ENCODE data around the gene THBS3. TPM values are rescaled to one million over a fixed set of nuclear protein-coding genes. Genes with fewer than 3 reads are reported as not detected.
"Not testable (repeated sequence)": the region's sequence is repeated elsewhere in the genome, so short reads cannot be mapped to it uniquely, and the experiment has no call there.

The THBS3 gene
- total RNA-seq, 1 experiment from 2014 or later, result 11.0 TPM

DNA sequence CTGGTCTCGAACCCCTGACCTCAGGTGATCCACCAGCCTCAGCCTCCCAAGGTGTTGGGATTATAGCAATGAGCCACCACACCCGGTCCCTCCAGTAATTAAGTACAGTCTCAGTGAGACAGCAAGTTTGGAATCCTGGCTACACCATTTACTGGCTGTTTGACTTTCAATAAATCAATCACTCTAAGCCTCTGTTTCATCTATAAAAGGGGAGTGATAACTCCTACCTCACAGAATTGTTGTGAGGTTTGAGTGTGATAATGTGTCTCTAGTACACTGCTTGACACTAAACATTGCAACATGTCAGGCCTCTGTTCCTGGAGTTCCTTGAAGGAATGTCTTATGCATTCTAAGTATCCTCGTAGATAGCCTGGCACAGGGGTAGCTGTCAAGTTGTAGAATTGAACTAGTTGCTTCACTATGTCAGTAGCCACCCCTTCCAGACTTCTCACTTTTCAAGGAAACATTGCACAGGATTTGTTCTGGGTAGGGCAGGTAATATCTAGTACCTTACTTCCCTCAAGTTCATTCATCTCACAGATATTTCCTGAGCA lies 35.2 kb upstream of the THBS3 start:
- peaks cover 11% of the 10 kb centered on the region for H3K36me3 ChIP-seq
- no peak for DNase-seq
- peak overlapping the region; percentile 82 for H3K4me3 ChIP-seq
- H3K27me3 ChIP-seq, result no peaks in the 10 kb centered on the region
- H3K9me3 ChIP-seq, result no peaks in the 10 kb centered on the region

DNA sequence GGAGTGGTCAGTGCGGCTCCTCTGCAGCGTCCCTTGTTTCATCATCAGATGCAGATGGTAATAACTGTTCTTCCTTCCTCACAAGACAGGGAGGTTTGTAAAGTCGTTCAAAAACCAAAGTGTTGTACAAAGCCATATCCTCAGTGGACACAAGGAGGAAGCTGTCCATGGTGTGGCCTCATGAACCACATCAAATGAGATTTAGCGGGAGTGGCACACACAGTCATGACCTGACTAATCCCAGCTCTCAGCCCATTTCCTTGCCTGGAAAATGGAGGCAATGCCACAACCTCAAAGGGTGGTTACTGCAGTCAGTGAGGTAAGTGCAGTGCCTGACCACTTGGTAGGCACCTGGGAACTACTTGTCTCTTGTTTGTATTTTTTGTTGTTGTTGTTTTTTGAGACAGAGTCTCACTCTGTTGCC lies 34.2 kb upstream of the THBS3 start:
- Histone ChIP-seq H3K27me3 (no peaks in the 10 kb centered on the region), H3K9me3 (no peaks in the 10 kb centered on the region), H3K4me3 (no peak overlapping the region), H3K36me3 (peaks cover under 1% of the 10 kb centered on the region)
- DNase-seq, result no peak

DNA sequence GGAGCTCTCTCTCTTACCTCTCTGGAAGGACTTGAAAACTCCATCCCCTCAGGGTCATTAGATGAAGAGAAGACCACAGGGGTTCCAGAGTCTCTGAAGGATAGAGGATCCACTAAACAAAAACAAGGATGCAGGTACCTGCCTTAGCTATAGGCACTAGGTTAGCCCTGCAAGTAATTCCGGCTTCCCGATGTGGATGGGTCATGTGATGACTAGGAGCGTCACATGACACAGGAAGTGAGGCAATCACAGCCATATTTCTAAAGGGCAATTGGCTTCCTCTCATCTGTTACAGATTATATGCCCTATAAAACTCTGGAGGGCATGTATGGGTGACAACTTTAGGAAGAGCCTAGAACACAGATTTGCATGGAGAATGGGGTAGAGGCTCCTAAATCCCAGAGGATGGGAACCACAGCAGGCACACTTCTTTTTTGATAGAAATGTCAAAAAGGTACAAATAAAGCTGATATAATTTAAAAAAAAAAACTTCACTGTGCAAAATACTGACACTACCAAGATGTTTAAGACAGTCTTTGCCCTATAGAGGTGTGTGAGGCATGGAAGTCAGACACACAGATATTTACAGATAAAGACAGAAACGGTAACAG lies 33.5 kb upstream of the THBS3 start:
- peak; percentile 64 for DNase-seq
- Histone ChIP-seq H3K36me3 (no peaks in the 10 kb centered on the region; the same call in none of the 2 replicates), H3K4me3 (peak overlapping the region; percentile 45), H3K9me3 (no peaks in the 10 kb centered on the region), H3K27me3 (no peaks in the 10 kb centered on the region)

DNA sequence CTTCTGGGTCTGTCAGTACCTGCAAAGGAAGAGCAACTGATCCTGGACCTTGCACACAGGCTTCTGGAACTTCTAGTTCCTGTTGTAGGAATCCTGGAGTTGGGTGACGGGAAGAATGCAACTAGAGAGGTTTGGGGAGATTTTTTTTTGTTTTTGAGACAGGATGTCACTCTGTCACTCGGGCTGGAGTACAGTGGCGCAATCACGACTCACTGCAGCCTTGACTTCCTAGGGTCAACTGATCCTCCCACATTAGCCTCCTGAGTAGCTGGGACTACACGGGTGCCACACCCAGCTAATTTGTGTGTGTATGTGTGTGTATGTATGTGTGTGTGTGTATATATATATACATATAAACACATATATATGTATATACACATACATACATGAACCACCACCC lies 28.8 kb upstream of the THBS3 start:
- DNase-seq, result no peak
- Histone ChIP-seq H3K27me3 (no peaks in the 10 kb centered on the region), H3K9me3 (no peaks in the 10 kb centered on the region), H3K4me3 (no peak overlapping the region), H3K36me3 (no peaks in the 10 kb centered on the region; the same call in 1 of the 2 replicates)

DNA sequence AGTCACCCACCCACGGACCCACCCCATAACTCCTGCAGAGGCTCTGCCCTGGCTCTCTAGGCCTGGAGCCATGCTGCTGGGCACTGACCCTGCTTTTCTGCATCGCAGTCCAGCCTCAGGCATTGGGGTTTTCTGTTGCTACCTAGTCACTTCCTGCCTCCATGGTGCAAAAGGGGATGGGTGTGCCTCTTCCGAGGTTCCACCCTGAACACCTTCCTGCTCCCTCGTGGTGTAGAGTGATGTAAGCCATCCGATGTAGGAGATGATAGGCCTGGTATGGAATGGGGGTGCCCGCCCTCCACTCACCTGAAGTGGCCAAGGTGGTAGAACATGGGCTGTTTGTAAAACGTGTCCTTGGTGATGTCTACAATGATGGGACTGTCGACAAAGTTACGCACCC lies 27.7 kb upstream of the THBS3 start:
- not testable (repeated sequence) for H3K4me3 ChIP-seq, H3K27me3 ChIP-seq, DNase-seq, H3K36me3 ChIP-seq, H3K9me3 ChIP-seq

DNA sequence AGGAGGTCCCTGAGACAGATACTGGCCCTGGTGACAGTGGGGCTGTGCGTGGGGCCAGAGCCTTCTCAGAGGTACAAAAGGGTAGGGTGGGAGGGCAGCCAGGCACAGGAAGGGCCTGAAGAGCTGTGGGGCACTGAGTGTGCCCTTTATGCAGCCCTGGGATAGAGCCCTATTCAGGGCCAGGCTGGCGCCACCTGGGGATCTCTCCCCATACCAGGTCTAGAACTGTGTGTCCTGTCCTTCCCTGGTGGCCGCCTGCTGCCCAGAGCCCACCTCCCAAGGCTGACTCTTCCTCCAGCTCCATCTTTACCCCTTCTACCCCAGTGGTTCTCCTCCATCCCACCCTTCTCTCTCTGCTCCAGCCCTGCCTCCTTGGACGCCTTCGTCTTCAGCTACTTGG lies 25.8 kb upstream of the THBS3 start:
- not testable (repeated sequence) for H3K27me3 ChIP-seq, H3K4me3 ChIP-seq, DNase-seq, H3K36me3 ChIP-seq, H3K9me3 ChIP-seq

DNA sequence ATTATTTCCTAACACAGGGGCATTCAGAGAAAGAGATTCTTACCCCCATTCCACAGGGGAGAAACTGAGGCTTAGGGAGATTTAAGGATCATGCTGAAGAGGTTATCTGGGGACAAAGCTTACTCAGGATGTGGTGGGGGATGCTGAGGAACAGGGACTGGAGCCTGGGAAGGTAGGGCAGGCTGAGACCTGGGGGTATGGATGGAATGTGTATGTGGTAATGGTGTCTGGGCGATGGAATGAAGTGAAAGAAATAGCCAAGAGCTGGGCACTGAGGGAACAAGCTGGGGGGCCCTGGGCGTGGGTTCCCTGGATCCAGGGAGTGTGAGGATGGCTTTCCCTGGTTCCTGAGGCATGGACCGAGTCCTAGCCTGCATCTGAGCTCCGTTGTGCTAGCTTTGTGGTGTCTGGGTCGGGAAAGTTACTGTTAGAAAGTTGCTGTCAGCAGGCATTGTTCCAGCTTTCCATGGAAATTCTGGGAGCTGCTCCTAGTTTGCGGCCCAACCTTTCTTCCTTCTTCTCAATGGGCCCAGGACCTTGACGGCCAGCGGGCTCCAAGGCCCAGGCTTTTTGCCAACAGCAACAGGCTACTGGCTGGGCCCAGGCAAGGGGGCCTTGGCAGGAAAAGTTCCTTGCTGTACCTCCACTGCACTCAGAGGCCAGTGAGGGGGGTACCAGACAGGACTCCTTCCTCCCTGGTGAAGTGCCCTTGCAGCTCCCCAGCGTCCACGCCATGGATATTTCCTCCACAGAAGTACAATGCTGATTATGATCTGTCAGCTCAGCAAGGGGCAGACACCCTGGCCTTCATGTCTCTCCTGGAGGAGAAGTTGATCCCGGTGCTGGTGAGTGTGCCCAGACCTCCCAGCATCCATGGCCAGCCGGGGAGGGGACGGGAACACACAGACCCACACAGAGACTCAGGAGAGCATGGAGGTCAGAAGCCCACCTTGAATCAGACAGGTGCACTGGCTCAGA lies 24.6 kb upstream of the THBS3 start:
- H3K27me3 ChIP-seq, H3K9me3 ChIP-seq, H3K4me3 ChIP-seq, DNase-seq, H3K36me3 ChIP-seq: not testable (repeated sequence)

DNA sequence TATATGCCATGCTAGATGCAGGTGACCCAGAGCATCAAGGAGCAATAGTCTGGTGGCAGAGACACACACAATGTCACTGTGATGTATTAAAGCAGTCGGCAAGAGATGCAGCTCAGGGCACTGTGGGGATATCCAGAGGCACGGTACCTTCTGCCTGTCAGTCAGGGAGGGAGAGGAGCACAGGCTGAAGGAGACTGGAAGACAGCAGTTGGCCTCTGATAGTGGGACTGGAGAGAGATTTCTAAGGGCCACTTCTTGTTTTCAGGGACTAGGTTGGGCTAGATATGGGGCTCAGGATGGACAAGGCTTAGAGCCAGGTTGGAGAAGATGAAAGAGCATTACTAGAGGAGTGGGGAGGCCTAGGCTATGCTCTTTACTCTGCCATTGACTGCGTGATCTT lies 23.6 kb upstream of the THBS3 start:
- not testable (repeated sequence) for H3K4me3 ChIP-seq, H3K27me3 ChIP-seq, H3K9me3 ChIP-seq, H3K36me3 ChIP-seq, DNase-seq

DNA sequence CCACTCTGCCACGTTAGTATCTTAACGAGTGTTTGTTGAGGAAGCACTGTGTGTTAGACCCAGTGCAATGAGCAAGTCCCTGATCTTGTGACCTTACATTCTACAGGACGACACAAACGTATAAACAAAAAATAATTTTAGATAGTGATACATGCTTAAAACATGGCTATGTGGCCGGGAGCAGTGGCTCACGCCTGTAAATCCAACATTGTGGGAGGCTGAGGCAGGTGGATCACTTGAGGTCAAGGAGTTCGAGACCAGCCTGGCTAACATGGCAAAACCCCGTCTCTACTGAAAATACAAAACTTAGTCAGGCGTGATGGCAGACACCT lies 20.4 kb upstream of the THBS3 start:
- no peak for DNase-seq
- H3K4me3 ChIP-seq, result peak overlapping the region; percentile 70
- no peaks in the 10 kb centered on the region for H3K27me3 ChIP-seq

DNA sequence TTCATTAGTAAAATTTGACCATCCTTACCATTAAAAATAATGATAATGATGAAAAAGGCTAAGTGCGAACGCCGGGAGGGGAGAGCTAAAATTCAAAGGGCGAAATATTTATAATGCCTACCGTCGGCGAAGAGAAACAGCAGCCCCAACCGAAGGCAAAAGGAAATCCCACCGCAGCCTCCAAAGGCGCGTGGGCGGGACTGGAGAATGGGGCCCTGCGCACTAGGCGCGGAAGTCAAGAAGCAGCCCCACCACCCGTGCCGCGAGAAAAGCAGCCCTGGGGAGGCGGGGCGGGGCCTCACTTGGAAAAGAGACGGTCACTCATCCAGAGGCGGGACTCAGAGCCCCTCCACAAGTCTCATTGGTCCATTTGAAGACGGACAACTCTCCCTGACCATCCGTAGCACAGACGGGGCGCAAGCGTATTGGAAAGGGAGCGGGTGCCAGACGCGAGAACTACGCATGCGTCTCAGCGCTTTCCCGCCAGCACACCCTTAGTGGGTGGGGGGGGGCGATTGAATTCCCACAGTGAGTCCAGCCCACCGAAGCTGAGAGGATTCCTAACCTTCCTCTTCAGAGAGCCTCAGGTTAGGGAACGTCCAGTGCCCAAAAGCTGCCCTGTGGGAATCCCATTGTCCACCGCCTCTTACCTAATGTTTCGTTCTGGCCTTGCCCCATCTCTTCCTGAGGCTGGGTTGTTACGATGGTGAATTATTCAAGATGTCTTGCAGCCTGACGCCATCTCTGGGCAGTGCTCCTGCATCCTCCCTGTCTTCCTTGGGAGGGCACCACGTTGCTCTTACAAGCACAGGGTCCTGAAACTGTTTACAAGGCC lies 19.8 kb upstream of the THBS3 start:
- H3K9me3 ChIP-seq, result no peaks in the 10 kb centered on the region
- peaks cover 4% of the 10 kb centered on the region for H3K36me3 ChIP-seq
- peak; percentile 100 for DNase-seq
- H3K27me3 ChIP-seq, result no peaks in the 10 kb centered on the region
- peak overlapping the region; percentile 70 for H3K4me3 ChIP-seq

More for the DNA sequence above, 20.4 kb upstream of the THBS3 start:
- Histone ChIP-seq H3K9me3 (no peaks in the 10 kb centered on the region), H3K36me3 (peaks cover 4% of the 10 kb centered on the region)

DNA sequence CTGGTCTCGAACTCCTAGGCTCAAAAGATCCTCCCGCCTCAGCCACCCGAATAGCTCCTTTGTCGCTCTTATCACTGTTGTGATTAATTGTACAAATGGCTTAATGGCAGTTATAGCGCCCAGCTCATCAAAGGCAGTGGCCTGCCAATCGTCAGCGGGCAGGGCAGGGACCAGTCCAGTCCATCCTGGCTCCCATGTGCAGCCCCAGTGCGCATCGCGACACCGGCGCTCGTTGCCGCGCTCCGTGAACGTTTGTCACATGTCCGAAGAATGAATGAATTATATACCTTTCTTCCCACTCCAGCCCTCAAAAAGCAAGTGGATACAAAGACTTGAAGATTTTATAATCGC lies 19.2 kb upstream of the THBS3 start:
- H3K27me3 ChIP-seq, result no peaks in the 10 kb centered on the region
- peak; percentile 51 for DNase-seq
- peaks cover 4% of the 10 kb centered on the region for H3K36me3 ChIP-seq
- no peaks in the 10 kb centered on the region for H3K9me3 ChIP-seq
- peak overlapping the region; percentile 70 for H3K4me3 ChIP-seq

DNA sequence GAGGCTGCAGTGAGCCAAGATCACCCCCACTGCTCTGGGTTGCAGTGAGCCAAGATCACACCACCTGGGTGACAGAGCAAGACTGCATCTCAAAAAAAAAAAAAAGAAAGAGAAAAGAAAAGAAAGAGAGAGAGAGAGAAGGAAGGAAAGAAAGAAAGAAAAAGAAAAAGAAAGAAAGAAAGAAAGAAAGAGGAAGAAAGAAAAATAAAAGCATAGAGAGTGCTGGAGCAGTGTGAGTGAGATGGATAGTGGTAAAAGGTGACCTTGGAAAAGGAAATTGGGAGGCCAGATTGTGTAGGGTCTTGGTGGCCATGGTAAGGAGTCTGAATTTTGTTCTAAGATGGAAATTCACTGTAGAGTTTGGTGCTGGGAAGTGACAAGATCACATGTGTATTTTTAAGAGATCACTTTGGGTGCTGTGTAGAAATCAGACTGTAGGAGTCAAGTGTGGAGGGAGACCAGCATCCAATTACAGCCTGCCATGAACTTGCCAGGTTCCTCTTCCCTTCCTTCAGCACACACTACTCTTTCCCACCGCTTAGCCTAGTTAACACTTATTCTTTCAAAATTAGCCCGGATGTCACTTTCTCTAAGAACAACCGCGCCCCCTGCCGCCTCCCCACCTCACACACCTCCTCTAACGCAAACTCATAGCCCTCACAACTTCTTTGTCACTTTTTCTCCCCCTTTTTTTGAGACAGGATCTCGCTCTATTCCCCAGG lies 18.7 kb upstream of the THBS3 start:
- H3K27me3 ChIP-seq, result no peaks in the 10 kb centered on the region
- peak overlapping the region; percentile 70 for H3K4me3 ChIP-seq
- peak; percentile 69 for DNase-seq
- H3K9me3 ChIP-seq, result no peaks in the 10 kb centered on the region
- H3K36me3 ChIP-seq, result peaks cover 4% of the 10 kb centered on the region

DNA sequence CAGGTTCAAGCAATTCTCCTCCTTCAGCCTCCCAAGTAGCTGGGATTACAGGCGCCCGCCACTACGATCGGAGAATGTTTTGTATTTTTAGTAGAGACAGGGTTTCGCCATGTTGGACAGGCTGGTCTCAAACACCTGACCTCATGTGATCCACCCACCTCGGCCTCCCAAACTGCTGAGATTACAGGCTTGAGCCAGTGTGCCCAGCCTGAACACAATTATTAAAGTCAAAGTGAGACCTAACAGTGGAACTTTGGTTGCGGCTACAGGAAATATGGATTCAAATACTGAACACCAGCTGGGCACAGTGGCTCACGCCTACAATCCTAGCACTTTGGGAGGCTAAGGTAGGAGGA lies 17.7 kb upstream of the THBS3 start:
- not testable (repeated sequence) for H3K4me3 ChIP-seq, H3K36me3 ChIP-seq, H3K27me3 ChIP-seq, DNase-seq, H3K9me3 ChIP-seq

DNA sequence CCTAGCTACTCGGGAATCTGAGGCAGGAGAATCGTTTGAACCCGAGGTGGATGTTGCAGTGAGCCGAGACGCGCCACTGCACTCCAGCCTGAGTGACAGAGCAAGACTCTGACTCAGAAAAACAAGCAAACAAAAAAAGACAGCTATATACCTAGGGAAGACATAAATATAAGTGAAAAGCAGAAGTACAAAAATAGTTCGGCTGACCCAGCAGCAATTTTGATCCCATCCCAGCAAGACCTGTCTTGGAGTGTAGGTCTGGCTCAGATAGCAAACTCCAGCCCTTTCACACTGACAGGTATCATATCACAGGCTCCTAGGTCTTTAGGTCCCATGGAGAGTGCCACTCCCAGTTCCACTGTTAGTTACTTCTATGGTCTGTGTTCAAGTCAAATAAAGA lies 15.3 kb upstream of the THBS3 start:
- no peak for DNase-seq

DNA sequence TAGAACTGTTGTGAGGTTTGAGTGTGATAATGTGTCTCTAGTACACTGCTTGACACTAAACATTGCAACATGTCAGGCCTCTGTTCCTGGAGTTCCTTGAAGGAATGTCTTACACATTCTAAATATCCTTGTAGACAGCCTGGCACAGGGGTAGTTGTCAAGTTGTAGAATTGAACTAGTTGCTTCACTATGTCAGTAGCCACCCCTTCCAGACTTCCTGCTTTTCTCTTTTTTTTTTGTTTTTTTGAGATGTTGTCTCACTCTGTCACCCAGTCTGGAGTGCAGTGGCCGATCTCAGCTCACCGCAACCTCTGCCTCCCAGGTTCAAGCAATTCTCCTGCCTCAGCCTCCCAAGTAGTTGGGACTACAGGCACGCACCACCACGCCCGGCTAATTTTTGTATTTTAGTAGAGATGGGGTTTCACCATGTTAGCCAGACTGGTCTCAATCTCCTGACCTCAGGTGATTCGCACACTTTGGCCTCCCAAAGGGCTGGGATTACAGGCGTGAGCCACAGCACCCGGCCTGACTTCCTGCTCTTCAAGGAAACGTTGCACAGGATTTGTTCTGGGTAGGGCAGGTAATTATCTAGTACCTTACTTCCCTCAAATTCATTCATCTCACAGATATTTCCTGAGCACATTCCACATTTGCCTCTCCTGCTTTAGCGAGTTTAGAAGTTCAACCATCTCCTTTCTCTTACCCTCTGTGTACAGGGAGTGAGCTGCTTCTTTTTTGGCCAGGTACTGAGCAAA lies 12.7 kb upstream of the THBS3 start:
- H3K9me3 ChIP-seq, H3K36me3 ChIP-seq, DNase-seq, H3K4me3 ChIP-seq, H3K27me3 ChIP-seq: not testable (repeated sequence)

More for the DNA sequence above, 15.3 kb upstream of the THBS3 start:
- Histone ChIP-seq H3K9me3 (no peaks in the 10 kb centered on the region), H3K36me3 (peaks cover 6% of the 10 kb centered on the region), H3K4me3 (no peak overlapping the region), H3K27me3 (no peaks in the 10 kb centered on the region)

DNA sequence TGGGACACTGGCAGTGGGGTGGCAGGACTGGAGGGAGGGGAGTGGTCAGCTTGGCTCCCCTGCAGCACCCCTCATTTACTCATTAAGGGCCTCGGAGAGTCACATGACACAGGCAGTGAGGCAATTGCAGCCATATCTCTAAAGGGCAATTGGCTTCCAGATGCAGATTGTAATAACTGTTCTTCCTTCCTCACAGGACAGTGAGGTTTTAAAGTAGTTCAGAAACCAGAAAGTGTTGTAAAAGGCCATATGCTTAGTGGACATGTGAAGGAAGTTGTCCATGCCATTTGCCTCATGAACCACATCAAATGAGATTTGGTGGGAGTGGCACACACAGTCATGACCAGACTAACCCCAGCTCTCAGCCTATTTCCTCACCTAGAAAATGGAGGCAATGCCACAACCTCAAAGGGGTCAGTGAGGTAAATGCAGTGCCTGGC lies 11.9 kb upstream of the THBS3 start:
- no peak for DNase-seq
- H3K27me3 ChIP-seq, result no peaks in the 10 kb centered on the region
- no peaks in the 10 kb centered on the region for H3K9me3 ChIP-seq
- no peak overlapping the region for H3K4me3 ChIP-seq
- H3K36me3 ChIP-seq, result peaks cover 6% of the 10 kb centered on the region

All from MG63 (cell line).